Measurements from ENCODE around the gene PTHLH.

PTHLH gene

DNA sequence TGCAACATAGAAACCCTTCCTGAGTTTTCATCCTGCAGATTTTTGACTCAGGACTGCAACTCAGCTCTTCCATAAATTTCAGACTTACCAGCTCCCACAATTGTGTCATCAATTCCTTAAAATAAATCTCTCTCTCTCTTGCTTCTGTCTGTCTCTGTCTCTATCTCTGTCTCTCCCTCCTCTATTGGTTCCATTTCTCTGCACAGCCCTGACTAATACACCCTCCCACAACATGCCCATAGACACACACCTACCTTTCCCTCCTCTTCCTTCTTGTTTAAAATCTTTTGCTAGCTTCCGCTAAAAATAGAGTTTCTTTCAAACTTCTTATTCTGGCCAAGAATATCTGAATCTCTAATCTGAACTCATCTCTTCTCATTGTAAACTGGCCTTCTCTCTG is 22.9 kb upstream of the PTHLH start:
- H3K4me3 ChIP-seq (ENCODE audit: low read depth, low read length) = no peak overlapping the region
- TF ChIP-seq CTCF (IDR thresholded peaks at IDR 0.05; ENCODE audit: low read depth, low read length) = no peak
- DNase-seq (ENCODE audit: low read depth, low spot score) = no peak
- in situ Hi-C loops (cut with HindIII; ENCODE audit: low sequenced_read_pairs) = no loop called here

DNA sequence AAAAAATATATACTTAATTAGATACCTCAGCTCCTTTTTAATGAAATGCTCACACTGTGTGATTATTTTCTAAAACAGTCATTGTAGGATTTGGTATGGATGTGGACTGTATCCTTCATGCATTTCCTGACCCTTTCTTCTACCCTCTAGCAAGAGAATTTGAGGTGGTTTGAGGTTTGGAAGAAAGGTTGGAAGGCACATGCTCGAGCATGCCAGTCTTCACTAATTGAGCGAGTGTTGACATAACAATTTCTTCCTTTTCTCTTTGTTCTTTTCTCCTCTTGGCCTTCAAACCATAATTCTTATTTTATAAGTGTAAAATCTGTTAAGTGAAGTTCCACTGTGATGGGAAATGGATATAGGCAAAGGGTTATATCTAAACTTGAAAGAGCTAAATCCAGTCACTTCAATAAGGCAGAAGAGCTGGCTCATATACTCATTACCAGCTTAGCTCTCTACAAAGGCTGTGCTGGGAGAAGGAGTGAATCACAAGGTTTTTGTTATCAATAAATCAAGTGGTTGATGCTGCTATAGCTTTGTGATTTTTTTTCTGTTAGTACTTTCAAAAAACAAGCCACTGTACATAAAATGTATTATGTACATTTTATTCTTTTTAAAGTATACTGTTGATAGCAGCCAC is 16.2 kb upstream of the PTHLH start:
- TF ChIP-seq CTCF (IDR thresholded peaks at IDR 0.05; ENCODE audit: low read depth, low read length) = no peak
- no peak for DNase-seq (ENCODE audit: low read depth, low spot score)
- in situ Hi-C loops (cut with HindIII; ENCODE audit: low sequenced_read_pairs) = no loop called here
- H3K4me3 ChIP-seq (ENCODE audit: low read depth, low read length) = no peak overlapping the region

DNA sequence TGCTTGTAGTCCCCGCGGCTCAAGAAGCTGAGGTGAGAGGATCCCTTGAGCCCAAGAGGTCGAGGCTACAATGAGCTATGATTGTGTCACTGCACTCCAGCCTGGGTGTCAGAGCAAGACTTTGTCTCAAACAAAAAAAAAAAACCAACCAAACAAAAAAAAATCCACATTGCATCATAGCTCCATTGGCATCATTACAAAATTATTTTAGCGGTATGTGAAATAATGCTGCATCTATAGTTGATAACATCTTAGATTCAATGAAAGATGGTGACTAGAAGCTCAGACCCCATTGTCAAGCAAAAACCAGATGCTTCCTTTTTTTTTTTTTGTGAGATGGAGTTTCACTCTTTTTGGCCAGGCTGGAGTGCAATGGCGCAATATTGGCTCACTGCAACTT is 14.8 kb upstream of the PTHLH start:
- no peak for TF ChIP-seq CTCF (IDR thresholded peaks at IDR 0.05; ENCODE audit: low read depth, low read length)
- H3K4me3 ChIP-seq (ENCODE audit: low read depth, low read length) = no peak overlapping the region
- no peak for DNase-seq (ENCODE audit: low read depth, low spot score)
- in situ Hi-C loops (cut with HindIII; ENCODE audit: low sequenced_read_pairs) = no loop called here

- no peak overlapping the region for H3K4me3 ChIP-seq (ENCODE audit: low read depth, low read length)
- no peak for TF ChIP-seq CTCF (IDR thresholded peaks at IDR 0.05; ENCODE audit: low read depth, low read length)
- peak; percentile 78 for DNase-seq (ENCODE audit: low read depth, low spot score)
- in situ Hi-C loops (cut with HindIII; ENCODE audit: low sequenced_read_pairs) = no loop called here
Observed at GRCh38 chr12:27984275-27984674, 11.7 kb upstream of the PTHLH start.

GRCh38 chr12:27982951-27983350 is 10.4 kb upstream of the PTHLH start:
- peak; percentile 16 for DNase-seq (ENCODE audit: low read depth, low spot score)
- in situ Hi-C loops (cut with HindIII; ENCODE audit: low sequenced_read_pairs) = no loop called here
- H3K4me3 ChIP-seq (ENCODE audit: low read depth, low read length) = no peak overlapping the region
- TF ChIP-seq CTCF (IDR thresholded peaks at IDR 0.05; ENCODE audit: low read depth, low read length) = no peak

DNA sequence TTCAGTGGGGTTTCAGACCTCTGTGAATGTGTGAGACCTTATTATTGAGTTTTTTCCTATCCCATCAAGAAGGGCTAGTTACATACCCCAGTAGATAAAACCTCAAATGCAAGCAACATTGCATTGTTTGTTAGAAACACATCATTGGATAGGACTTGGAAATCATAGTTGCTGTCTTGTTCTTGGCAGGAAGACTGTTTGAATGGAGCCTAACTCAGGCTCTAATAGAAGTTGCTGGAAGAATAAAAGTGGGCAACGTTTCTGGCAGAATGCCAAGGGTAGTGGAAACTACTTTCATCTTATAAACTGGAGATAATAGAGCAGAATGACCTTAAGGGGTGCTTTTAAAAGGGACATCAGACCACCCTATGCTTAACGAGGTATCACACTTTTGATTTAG is 9.9 kb upstream of the PTHLH start:
- peak; percentile 21 for DNase-seq (ENCODE audit: low read depth, low spot score)
- in situ Hi-C loops (cut with HindIII; ENCODE audit: low sequenced_read_pairs) = no loop called here
- no peak overlapping the region for H3K4me3 ChIP-seq (ENCODE audit: low read depth, low read length)
- no peak for TF ChIP-seq CTCF (IDR thresholded peaks at IDR 0.05; ENCODE audit: low read depth, low read length)

GRCh38 chr12:27981874-27982273 is 9.3 kb upstream of the PTHLH start:
- no peak overlapping the region for H3K4me3 ChIP-seq (ENCODE audit: low read depth, low read length)
- no peak for TF ChIP-seq CTCF (IDR thresholded peaks at IDR 0.05; ENCODE audit: low read depth, low read length)
- in situ Hi-C loops (cut with HindIII; ENCODE audit: low sequenced_read_pairs) = no loop called here
- peak; percentile 24 for DNase-seq (ENCODE audit: low read depth, low spot score)

Data from astrocyte of the spinal cord (primary cell).